NCI-H524 treated with DMSO at 0.1 percent for 48 hours (cell line): Measurements from ENCODE around the gene PRKAR2A.
"Not testable (repeated sequence)": the region's sequence is repeated elsewhere in the genome, so short reads cannot be mapped to it uniquely, and the experiment has no call there.

ENCODE experiments used
- DNase-seq: peaks from one replicate; lab custom pipeline; 2025; lab: John Stamatoyannopoulos, UW

The PRKAR2A gene

GRCh38 chr3:48835650-48836366, 11.9 kb downstream of the PRKAR2A start:
- no peak for DNase-seq

DNA sequence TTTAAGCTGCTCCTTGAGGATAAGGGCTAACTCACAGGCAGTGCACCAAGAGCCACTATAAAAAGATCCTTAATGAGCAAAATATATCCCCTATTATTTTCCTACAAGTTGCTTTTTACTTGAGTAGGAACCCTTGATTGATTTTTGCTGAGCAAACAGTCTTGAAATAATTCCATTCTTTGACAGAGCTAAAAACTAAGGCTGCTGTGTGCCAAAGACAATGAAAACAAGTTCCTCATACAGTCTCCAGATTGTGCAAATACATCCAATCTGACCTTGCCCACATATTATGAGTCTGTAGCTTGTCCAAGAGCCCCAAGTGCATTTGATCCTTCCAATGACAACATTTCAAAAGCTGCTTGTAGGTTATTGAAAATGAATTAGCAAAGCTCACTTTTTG, 15.0 kb downstream of the PRKAR2A start:
- no peak for DNase-seq

DNA sequence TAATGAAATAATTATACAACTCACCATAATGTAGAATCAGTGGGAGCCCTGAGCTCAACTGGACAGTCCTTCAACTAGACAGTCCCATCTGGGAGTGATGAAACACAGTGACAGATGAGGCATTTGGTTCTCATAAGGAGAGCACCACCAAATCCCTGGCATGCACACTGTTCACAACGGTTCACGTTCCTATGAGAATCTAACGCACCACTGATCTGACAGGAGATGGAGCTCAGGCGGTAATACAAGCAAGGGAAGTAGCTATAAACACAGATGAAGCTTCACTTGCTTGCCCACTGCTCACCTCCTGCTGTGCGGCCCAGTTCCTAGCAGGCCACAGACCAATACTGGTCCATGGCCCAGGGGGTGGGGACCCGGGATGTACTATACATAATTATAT, 17.0 kb downstream of the PRKAR2A start:
- DNase-seq, result no peak

GRCh38 chr3:48829525-48829924, 18.1 kb downstream of the PRKAR2A start:
- not testable (repeated sequence) for DNase-seq

GRCh38 chr3:48827874-48828273, 19.8 kb downstream of the PRKAR2A start:
- DNase-seq, result not testable (repeated sequence)

DNA sequence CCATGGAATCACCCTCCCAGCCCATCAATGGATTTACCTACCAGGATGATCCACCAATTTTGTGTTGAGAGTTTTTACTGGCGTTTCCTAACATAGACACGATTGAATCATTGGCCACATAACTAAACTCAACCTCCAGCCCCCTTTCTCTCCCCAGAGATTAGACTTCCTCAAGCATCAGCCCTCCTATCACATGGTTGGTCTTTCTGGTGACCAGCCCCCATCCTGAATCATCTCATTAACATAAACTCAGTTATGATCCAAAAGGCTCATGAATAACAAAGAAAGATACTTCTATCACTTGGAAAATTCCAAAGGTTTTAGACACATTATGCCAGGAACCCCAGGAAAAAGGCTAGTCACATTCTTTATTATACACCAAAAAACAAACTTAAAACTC, 21.2 kb downstream of the PRKAR2A start:
- no peak for DNase-seq

DNA sequence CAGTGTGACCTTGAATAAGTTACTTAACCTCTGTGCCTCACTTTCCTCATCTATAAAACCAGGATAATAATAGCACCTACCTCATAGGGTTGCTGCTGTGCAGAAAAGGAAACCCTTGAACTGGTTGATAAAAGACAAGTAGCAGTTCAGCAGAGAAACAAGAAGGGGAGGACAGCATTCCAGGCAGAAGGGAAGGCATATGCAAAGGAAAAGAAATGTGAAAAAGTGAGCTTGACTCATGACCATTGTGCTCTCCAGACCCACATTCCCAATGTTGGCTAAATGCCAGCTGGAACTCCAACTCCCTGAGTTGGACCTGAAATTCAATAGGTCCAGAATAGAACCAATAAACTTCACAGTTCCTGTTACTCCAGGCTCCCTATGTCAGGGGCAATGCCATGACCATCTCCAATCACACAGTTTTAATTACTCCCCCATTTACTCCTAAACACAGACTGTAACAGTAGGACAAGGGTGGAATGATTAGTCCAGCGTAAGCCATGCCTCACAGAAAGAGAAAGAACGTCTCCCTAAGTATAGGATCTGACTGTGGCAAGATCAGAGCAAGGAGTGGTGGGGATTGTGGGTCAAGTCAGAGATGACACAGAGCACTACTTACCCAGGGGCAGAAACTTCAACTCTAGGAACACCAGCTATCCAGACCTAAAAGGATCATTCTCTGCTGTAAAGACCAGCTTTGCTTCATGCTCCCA, 26.9 kb downstream of the PRKAR2A start:
- DNase-seq, result no peak

DNA sequence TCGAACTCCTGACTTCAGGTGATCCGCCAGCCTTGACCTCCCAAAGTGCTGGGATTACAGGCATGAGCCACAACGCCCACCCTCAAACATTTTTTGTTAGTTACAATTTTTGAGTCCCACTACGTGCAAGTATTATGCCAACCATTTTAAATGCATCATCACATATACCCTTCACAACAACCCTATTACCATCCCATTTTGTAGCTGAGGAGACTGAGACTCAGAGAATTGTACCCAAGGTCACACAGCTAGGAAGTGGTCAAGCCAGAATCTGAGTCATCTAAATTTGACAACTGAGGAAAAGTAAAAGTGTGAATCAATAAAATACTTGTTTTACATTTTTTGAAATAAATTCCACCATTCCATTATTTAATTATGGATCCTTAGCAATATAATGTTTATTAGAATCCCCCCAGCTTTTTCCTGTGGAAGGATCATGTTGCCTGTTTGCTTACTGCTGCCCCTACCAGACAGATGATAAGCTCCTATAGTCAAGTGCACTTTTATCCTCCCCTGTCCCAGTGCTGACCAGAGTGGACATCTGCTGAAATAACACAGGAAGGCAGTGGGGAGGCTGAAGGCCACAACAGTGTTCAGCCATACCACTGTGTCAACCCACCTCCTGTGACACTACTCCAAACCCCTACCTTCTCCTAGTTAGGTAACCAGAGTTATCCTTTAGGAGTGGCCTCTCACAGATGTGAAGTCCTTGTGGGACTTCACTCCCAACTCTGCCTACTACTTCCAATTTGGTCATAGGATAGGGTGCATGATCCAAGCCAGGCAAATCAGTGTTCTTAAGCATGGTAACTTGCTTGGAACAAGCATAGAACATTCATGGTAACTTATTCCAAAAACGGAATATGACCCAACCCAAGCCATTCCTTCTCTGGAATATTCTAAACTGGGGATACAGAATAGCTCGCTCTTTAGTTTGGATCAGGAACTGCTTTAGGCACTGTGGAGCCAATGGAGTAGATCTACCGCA, 28.1 kb downstream of the PRKAR2A start:
- no peak for DNase-seq

DNA sequence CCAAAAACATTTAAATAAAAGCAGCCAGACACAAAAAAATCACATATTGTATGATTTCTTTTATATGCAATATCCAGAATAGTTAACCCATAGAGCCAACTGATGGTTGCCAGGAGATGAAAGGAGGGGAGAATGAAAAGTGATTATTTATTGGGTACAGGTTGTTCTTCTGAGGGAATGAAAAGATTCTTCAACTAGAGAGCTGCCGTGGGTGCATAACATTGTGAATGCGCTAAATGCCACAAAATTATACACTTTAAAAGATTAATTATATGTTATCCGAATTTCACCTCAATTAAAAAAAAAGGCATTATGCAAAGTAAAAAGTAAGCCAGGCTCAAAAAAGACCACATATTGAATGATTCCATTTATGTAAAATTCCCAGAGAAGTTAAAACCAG, 36.1 kb downstream of the PRKAR2A start:
- no peak for DNase-seq

DNA sequence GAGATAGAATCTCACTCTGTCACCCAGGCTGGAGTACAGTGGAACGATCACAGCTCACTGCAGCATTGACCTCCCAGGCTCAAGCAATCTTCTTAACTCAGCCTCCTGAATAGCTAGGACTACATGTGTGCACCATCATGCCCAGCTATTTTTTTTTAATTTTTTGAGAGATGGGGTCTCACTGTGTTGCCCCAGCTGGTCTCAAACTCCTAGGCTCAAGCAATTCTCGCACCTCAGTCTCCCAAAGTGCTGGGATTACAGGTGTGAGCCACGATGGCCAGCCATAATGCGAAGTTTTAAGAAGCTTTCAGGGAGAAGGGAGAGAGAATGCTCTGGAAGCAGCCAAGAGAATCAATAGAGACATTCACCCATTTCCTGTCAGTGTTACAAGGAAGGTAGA, 42.7 kb downstream of the PRKAR2A start:
- no peak for DNase-seq

GRCh38 chr3:48800831-48801230, 46.8 kb downstream of the PRKAR2A start:
- DNase-seq, result not testable (repeated sequence)

DNA sequence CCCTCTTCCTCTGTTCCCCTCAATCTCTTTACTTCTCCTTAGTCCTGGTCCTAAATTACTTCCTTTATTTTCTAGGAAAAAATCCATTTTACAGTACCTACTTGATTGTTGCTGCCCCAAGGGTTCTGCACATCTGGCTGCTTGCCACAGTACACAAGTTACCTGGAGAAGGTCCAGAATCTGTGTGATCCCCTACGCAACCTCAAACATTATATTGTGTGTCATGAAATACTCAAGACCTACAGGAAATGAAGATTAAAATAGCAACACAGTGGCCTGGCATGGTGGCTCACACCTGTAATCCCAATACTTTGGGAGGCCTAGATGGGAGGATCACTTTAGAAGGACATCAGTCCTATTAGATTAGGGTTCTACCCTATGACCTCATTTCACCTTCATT, 48.7 kb downstream of the PRKAR2A start:
- no peak for DNase-seq

DNA sequence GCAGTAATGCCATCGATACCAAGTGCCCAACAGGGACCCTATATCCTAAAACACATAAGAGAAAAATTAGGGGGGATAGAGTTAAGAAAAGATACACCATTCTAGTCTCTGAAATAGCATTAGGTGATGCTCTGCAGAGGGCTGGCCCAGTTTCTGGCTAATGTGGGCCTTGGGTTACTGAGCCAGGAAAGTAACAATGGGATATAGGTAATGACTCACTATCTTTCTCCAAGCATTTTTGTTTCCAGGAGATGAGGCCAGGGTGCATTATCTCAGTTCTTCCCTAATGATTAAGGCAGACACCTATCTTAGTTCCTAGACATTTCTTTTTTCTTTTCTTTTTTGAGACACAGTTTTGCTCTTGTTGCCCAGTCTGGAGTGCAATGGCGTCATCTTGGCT, 50.0 kb downstream of the PRKAR2A start:
- no peak for DNase-seq

GRCh38 chr3:48795997-48796732, 51.5 kb downstream of the PRKAR2A start:
- no peak for DNase-seq

GRCh38 chr3:48793484-48793883, 54.2 kb downstream of the PRKAR2A start:
- DNase-seq, result not testable (repeated sequence)

DNA sequence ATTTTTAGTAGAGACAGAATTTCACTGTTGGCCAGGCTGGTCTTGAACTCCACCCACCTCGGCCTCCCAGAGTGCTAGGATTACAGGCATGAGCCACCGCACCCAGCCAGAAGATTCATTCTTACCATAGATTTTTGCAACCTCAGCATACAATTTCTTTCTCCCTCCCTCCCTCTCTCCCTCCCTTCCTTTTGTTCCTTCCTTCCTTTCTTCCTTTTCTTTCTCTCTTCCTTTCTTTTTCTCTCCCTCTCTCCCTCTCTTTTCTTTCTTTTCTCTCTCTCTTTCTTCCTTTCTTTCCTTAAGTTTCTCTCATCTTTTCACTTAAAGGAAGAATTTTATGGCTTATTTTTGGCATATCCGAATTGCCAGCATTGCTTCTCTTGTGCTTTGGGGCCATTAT, 58.0 kb downstream of the PRKAR2A start:
- DNase-seq, result no peak

DNA sequence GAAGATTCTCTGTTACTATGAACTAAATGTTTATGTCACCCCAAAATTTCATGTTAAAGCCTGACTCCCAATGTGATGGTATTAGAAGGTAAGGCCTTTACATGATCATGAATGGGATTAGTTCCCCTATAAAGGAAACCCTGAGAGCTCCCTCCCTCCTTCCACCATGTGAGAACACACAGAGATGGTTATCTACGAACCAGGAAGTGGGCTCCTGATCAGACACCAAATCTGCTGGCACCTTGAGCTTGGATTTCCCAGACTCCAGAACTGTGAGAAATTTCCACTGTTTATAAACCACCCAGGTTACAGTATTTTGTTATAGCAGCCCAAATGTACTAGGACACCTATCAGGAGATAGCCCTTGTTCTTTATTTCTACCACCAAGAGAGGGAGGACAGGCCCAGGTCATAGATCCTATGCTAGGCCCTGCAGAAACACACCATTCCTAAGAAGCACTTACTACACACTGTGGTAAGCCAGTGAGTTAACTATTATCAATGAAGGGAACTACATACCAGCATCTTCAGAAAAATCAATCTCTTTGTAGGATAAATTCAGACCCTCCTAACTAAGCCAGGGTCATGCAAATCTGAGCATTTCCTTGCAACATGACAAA, 59.0 kb downstream of the PRKAR2A start:
- no peak for DNase-seq

- DNase-seq, result no peak
Measured at GRCh38 chr3:48784426-48785120, 63.1 kb downstream of the PRKAR2A start.

GRCh38 chr3:48783304-48783703, 64.4 kb downstream of the PRKAR2A start:
- no peak for DNase-seq

DNA sequence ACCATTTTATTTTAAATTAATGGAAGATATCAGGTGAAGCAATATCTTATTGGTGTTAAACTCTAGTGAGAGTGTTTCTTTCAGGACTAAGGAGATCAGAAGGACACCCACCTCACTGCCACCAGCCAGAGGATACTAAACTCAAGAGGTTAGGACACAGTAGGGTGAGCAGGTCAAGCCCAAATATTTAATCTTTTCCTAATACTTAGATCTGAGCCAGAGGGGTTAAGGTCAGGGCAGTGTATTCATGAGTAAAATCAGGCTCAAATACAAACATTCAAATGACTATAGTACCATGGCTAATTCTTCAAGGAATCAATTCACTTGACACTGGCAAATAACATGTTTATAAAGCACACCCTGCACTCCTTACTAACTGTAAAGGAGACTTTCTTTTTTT, 65.6 kb downstream of the PRKAR2A start:
- no peak for DNase-seq

DNA sequence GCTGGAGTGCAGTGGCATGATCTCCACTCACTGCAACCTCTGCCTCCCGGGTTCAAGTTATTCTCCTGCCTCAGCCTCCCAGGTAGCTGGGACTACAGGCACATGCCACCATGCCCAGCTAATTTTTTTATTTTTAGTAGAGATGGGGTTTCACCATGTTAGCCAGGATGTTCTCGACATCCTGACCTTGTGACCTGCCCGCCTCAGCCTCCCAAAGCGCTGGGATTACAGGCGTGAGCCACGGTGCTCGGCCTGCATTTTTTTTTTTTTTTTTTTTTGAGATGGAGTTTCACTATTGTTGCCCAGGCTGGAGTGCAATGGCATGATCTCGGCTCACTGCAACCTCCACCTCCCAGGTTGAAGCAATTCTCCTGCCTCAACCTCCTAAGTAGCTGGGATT, 69.1 kb downstream of the PRKAR2A start:
- not testable (repeated sequence) for DNase-seq
